IMR-90 (cell line): ENCODE measurements around the gene MEGF11. TPM values are rescaled to one million over a fixed set of nuclear protein-coding genes. Genes with fewer than 3 reads are reported as not detected.

ENCODE experiments used
- ATAC-seq: fragments of 200-7000 bp; cut with Tn5 transposase; 2 replicates; pipeline ENCODE4 v1.9.1; 2020; ENCODE audit warnings: low read depth, mild to moderate bottlenecking, moderate library complexity
- BruUV-seq: library from RNA; stranded (reverse); fragments of 400-500 nt; replicated peaks from 2 replicates; lab custom pipeline; 2021; lab: Mats Ljungman, UMichigan
- CTCF ChIA-PET: fragments of 300-600 bp; formaldehyde crosslinking; extraction: SDS; loops from one replicate; lab custom pipeline; 2021; ENCODE audit warnings: antibody characterized with exemption; lab: Yijun Ruan, JAX
- POLR2A ChIA-PET: fragments of 300-600 bp; sonication (Branson Sonifier 250); formaldehyde crosslinking; loops from one replicate; lab custom pipeline; 2022; ENCODE audit warnings: antibody characterized with exemption; ENCODE audit not compliant: unreplicated experiment; lab: Charles Lee
- DNase-seq: peaks from one replicate; pipeline ENCODE4 v3.0.0; 2013
- H2AFZ ChIP-seq: replicated peaks from 2 replicates; pipeline ENCODE3; 2013; ENCODE audit warnings: low read length, mild to moderate bottlenecking; ENCODE audit not compliant: poor library complexity
- H2AK5ac ChIP-seq: 2 replicates; pipeline ENCODE4 v1.6.1; 2013; ENCODE audit warnings: low read depth, low read length, inconsistent platforms
- H2AK9ac ChIP-seq: replicated peaks from 2 replicates; pipeline ENCODE3; 2013; ENCODE audit warnings: mild to moderate bottlenecking, low read depth, low read length, moderate library complexity; ENCODE audit not compliant: poor library complexity
- H2BK120ac ChIP-seq: 2 replicates; pipeline ENCODE4 v1.6.1; 2013; ENCODE audit warnings: low read depth, low read length, inconsistent platforms
- H2BK15ac ChIP-seq: 3 replicates; pipeline ENCODE4 v1.6.1; 2013; ENCODE audit warnings: low read depth, low read length, inconsistent platforms
- H2BK20ac ChIP-seq: 2 replicates; pipeline ENCODE4 v1.6.1; 2013; ENCODE audit warnings: low read depth, mild to moderate bottlenecking, inconsistent platforms, low read length, moderate library complexity
- H2BK5ac ChIP-seq: 2 replicates; pipeline ENCODE4 v1.6.1; 2013; ENCODE audit warnings: mild to moderate bottlenecking, low read depth, low read length, inconsistent platforms; ENCODE audit not compliant: poor library complexity, severe bottlenecking
- H3K14ac ChIP-seq: replicated peaks from 2 replicates; pipeline ENCODE4 v1.6.1; 2013; ENCODE audit warnings: low read depth, low read length, inconsistent platforms
- H3K18ac ChIP-seq: 2 replicates; pipeline ENCODE4 v1.6.1; 2013; ENCODE audit warnings: low read depth, low read length, control low read depth
- H3K23ac ChIP-seq: 2 replicates; pipeline ENCODE4 v1.6.1; 2013; ENCODE audit warnings: low read depth, low read length, inconsistent platforms
- H3K27ac ChIP-seq: 2 replicates; pipeline ENCODE4 v1.5.1; 2013; ENCODE audit warnings: mild to moderate bottlenecking, control low read depth, low read length; ENCODE audit not compliant: insufficient read depth
- H3K27me3 ChIP-seq: 2 replicates; pipeline ENCODE4 v1.6.1; 2013; ENCODE audit warnings: low read length; ENCODE audit not compliant: control insufficient read depth, insufficient read depth
- H3K36me3 ChIP-seq: 2 replicates; pipeline ENCODE4 v1.6.1; 2013; ENCODE audit warnings: low read length, mixed read lengths; ENCODE audit not compliant: control insufficient read depth, insufficient read depth
- H3K4ac ChIP-seq: 2 replicates; pipeline ENCODE4 v1.6.1; 2013; ENCODE audit warnings: low read depth, low read length, inconsistent platforms
- H3K4me1 ChIP-seq: 2 replicates; pipeline ENCODE4 v1.6.1; 2013; ENCODE audit warnings: low read length, mixed read lengths; ENCODE audit not compliant: control insufficient read depth, insufficient read depth
- H3K4me2 ChIP-seq: 2 replicates; pipeline ENCODE4 v1.6.1; 2013; ENCODE audit warnings: low read depth, mild to moderate bottlenecking, control low read depth, low read length, moderate library complexity
- H3K4me3 ChIP-seq: 2 replicates; pipeline ENCODE4 v1.5.1; 2013; ENCODE audit warnings: low read depth, mild to moderate bottlenecking, control low read depth, low read length, moderate library complexity; ENCODE audit not compliant: insufficient read depth
- H3K56ac ChIP-seq: 2 replicates; pipeline ENCODE4 v1.6.1; 2013; ENCODE audit warnings: low read length, inconsistent platforms; ENCODE audit not compliant: insufficient read depth; ENCODE audit errors: extremely low read depth
- H3K79me1 ChIP-seq, 2 experiments: 2 replicates each; pipeline ENCODE4 v1.6.1; 2013; ENCODE audit warnings: low read length in 2 of 2, inconsistent platforms in 1 of 2, low read depth in 1 of 2
- H3K9ac ChIP-seq: 2 replicates; pipeline ENCODE4 v1.6.1; 2013; ENCODE audit warnings: low read depth, low read length, control low read depth
- H3K9me1 ChIP-seq: 2 replicates; pipeline ENCODE4 v1.6.1; 2013; ENCODE audit warnings: low read length, inconsistent platforms; ENCODE audit not compliant: insufficient read depth
- H3K9me3 ChIP-seq: 2 replicates; pipeline ENCODE4 v1.6.1; 2013; ENCODE audit warnings: low read length; ENCODE audit not compliant: control insufficient read depth, insufficient read depth
- H4K20me1 ChIP-seq: 2 replicates; pipeline ENCODE4 v1.6.1; 2013; ENCODE audit warnings: low read length, inconsistent platforms; ENCODE audit not compliant: insufficient read depth
- H4K5ac ChIP-seq: 2 replicates; pipeline ENCODE4 v1.6.1; 2013; ENCODE audit warnings: mild to moderate bottlenecking, low read depth, low read length, control low read depth
- H4K8ac ChIP-seq, 2 experiments: 2 replicates each; pipeline ENCODE4 v1.6.1; 2013; ENCODE audit warnings: low read depth in 2 of 2, low read length in 2 of 2, control low read depth in 1 of 2, inconsistent platforms in 1 of 2
- H4K91ac ChIP-seq: 2 replicates; pipeline ENCODE4 v1.6.1; 2013; ENCODE audit warnings: low read depth, low read length, inconsistent platforms; ENCODE audit not compliant: insufficient read depth
- BHLHE40 ChIP-seq: fragments of 150-350 bp; IDR thresholded peaks from 2 replicates; pipeline ENCODE4 v1.6.1; 2016; ENCODE audit warnings: mild to moderate bottlenecking, low read depth, low read length
- WGBS, 2 experiments: methylation state at CpG; one replicate each; pipeline versions ENCODE4 v1.1.5 to v1.1.7; 2013; ENCODE audit warnings: missing lambda C conversion rate in 2 of 2; ENCODE audit not compliant: insufficient read length in 1 of 2; ENCODE audit errors: extremely low coverage in 2 of 2; 5-methylcytosine and 5-hydroxymethylcytosine counted together
- dilution Hi-C: fragments of 300-500 bp; cut with HindIII; formaldehyde crosslinking; loops from one replicate; pipeline ENCODE4 v1.14.3; 2018; ENCODE audit warnings: low sequenced_read_pairs; ENCODE audit not compliant: unreplicated experiment
- in situ Hi-C: fragments of 300-500 bp; cut with MboI; formaldehyde crosslinking; loops from 3 replicates; pipeline ENCODE4 v1.14.3; 2019; ENCODE audit warnings: low sequenced_read_pairs, inconsistent platforms, mixed read lengths
- intact Hi-C: fragments of 100-400 bp; cut with micrococcal nuclease; formaldehyde crosslinking; loops from 2 replicates; pipeline ENCODE4 v1.10.0; 2022
- polyA plus RNA-seq, 3 experiments: library from polyadenylated mRNA; depleted of rRNA; stranded (reverse); fragments of >200 nt; gene quantifications; 2 replicates each; pipeline ENCODE4 v1.2.3, GENCODE V29; 2012; ENCODE audit warnings: low replicate concordance in 1 of 3
- total RNA-seq: library from RNA; depleted of rRNA; stranded (reverse); fragments of >200 nt; gene quantifications from 2 replicates; pipeline ENCODE4 v1.2.3, GENCODE V29; 2012

The MEGF11 gene
- total and polyA plus RNA-seq, 2 of the 4 experiments (the other 2 are of a cell fraction): not detected

DNA sequence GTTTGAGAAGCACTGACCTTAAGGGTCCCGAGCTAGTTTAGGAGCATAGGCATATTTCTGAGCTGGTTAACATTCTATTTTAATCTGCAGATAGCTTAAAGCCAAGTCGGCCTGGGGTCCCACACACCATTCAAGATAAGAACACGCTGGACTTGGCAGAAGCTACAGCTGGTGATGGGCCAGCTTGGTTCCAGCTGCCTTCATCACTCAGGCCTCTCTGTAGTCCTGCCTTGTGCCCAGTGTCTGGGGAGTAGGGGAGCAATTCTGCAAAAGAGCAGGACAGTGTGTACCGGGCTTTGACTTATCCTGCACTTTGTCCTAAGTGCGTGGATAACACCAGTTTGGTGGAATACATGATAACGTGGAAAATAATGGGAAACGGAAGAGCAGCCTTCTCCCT is 164.5 kb downstream of the MEGF11 start:
- H3K4me1 ChIP-seq: no peaks in the 10 kb centered on the region
- in situ Hi-C loops: no loop called here
- no peak overlapping the region for H2BK20ac ChIP-seq
- TF ChIP-seq BHLHE40: no peak
- peaks cover 27% of the 10 kb centered on the region for H3K27me3 ChIP-seq
- H4K8ac ChIP-seq: no peak overlapping the region
- H3K14ac ChIP-seq: no peak overlapping the region
- dilution Hi-C loops: no loop called here
- no peak overlapping the region for H3K9ac ChIP-seq
- H2BK15ac ChIP-seq: no peak overlapping the region
- no peak for DNase-seq
- H2AFZ ChIP-seq: no peak overlapping the region
- H4K20me1 ChIP-seq: no peaks in the 10 kb centered on the region
- H3K9me1 ChIP-seq: no peaks in the 10 kb centered on the region
- POLR2A ChIA-PET: no interaction called here
- H3K4me3 ChIP-seq: no peak overlapping the region
- no peak overlapping the region for H3K4me2 ChIP-seq
- no peak overlapping the region for H2BK5ac ChIP-seq
- no peak overlapping the region for H4K5ac ChIP-seq
- H3K36me3 ChIP-seq: no peaks in the 10 kb centered on the region
- no peak for ATAC-seq
- H2BK120ac ChIP-seq: no peak overlapping the region
- no peak overlapping the region for H3K18ac ChIP-seq
- no peak overlapping the region for H2AK5ac ChIP-seq
- no TSS peak for BruUV-seq
- H4K91ac ChIP-seq: no peak overlapping the region
- intact Hi-C loops: no loop called here
- H2AK9ac ChIP-seq: no peak overlapping the region
- H3K4ac ChIP-seq: no peak overlapping the region
- CTCF ChIA-PET: no interaction called here
- no peak overlapping the region for H3K56ac ChIP-seq
- no peak overlapping the region for H3K23ac ChIP-seq
- no peaks in the 10 kb centered on the region for H3K79me1 ChIP-seq
- 29% methylated on average over 1 of the region's 7 CpGs; no CpG with 5 or more reads in 1 of the 2 experiments for WGBS, 2 experiments
- no peak overlapping the region for H3K27ac ChIP-seq
- no peaks in the 10 kb centered on the region for H3K9me3 ChIP-seq
